SK-N-SH treated with all-trans-retinoic acid at 6 μM for 48 hours (cell line): ENCODE measurements around the gene BMPR1B.

Experiments
- ATAC-seq: fragments of 200-7000 bp; cut with Tn5 transposase; 3 replicates; pipeline ENCODE4 v1.9.1; 2020; ENCODE audit warnings: mild to moderate bottlenecking, moderate library complexity
- ARNTL ChIP-seq: fragments of 450-650 bp; formaldehyde crosslinking; IDR thresholded peaks from 2 replicates; pipeline ENCODE4 v1.5.0; 2020; ENCODE audit warnings: low read depth, mild to moderate bottlenecking, moderate library complexity, borderline replicate concordance
- BACH2 ChIP-seq: fragments of 250-450 bp; sonication (Bioruptor Pico); IDR thresholded peaks from 2 replicates; pipeline ENCODE4 v1.9.0; 2021; ENCODE audit warnings: mild to moderate bottlenecking, borderline replicate concordance
- CREB5 ChIP-seq: fragments of 250-450 bp; sonication (Bioruptor Pico); IDR thresholded peaks from 2 replicates; pipeline ENCODE4 v1.5.1; 2020; ENCODE audit warnings: low read depth, mild to moderate bottlenecking, moderate library complexity
- CSDC2 ChIP-seq: fragments of 250-450 bp; sonication (Bioruptor Pico); IDR thresholded peaks from 2 replicates; pipeline ENCODE4 v1.5.0; 2020; ENCODE audit warnings: mild to moderate bottlenecking, moderate library complexity
- ESRRG ChIP-seq: fragments of 250-450 bp; sonication (Bioruptor Pico); IDR thresholded peaks from 2 replicates; pipeline ENCODE4 v1.6.1; 2021; ENCODE audit warnings: mild to moderate bottlenecking
- ISL1 ChIP-seq: fragments of 250-450 bp; sonication (Bioruptor Pico); IDR thresholded peaks from 2 replicates; pipeline ENCODE4 v2.1.2; 2022; ENCODE audit warnings: mild to moderate bottlenecking, moderate library complexity
- OSR1 ChIP-seq: fragments of 250-450 bp; sonication (Bioruptor Pico); IDR thresholded peaks from 2 replicates; pipeline ENCODE4 v1.8.0; 2022; ENCODE audit warnings: moderate library complexity, mild to moderate bottlenecking, inconsistent platforms
- POU6F1 ChIP-seq: fragments of 250-450 bp; sonication (Bioruptor Pico); IDR thresholded peaks from 2 replicates; pipeline ENCODE4 v1.8.0; 2021; ENCODE audit warnings: low read depth, mild to moderate bottlenecking, moderate library complexity, borderline replicate concordance
- PPARA ChIP-seq: fragments of 250-450 bp; sonication (Bioruptor Pico); IDR thresholded peaks from 2 replicates; pipeline ENCODE4 v1.5.0; 2020; ENCODE audit warnings: mild to moderate bottlenecking, borderline replicate concordance
- RARB ChIP-seq: fragments of 250-450 bp; sonication (Bioruptor Pico); IDR thresholded peaks from 2 replicates; pipeline ENCODE4 v1.8.0; 2021; ENCODE audit warnings: mild to moderate bottlenecking, moderate library complexity
- TOX ChIP-seq: fragments of 250-450 bp; sonication (Bioruptor Pico); IDR thresholded peaks from 2 replicates; pipeline ENCODE4 v1.8.0; 2021; ENCODE audit warnings: mild to moderate bottlenecking, moderate library complexity, borderline replicate concordance
- TSHZ2 ChIP-seq: fragments of 250-450 bp; sonication (Bioruptor Pico); IDR thresholded peaks from 2 replicates; pipeline ENCODE4 v1.5.0; 2020; ENCODE audit warnings: mild to moderate bottlenecking, moderate library complexity
- ZC3H10 ChIP-seq: fragments of 250-450 bp; sonication (Bioruptor Pico); IDR thresholded peaks from 2 replicates; pipeline ENCODE4 v1.5.1; 2021; ENCODE audit warnings: mild to moderate bottlenecking, moderate library complexity
- ZFP3 ChIP-seq: fragments of 250-450 bp; sonication (Bioruptor Pico); IDR thresholded peaks from 2 replicates; pipeline ENCODE4 v1.5.0; 2020; ENCODE audit warnings: mild to moderate bottlenecking, moderate library complexity
- ZFP30 ChIP-seq: fragments of 450-650 bp; formaldehyde crosslinking; IDR thresholded peaks from 2 replicates; pipeline ENCODE4 v1.5.0; 2022; ENCODE audit warnings: mild to moderate bottlenecking, moderate library complexity
- ZNF565 ChIP-seq: fragments of 450-650 bp; formaldehyde crosslinking; conservative IDR thresholded peaks from 2 replicates; pipeline ENCODE4 v1.5.0; 2020; ENCODE audit warnings: low read depth, mild to moderate bottlenecking, moderate library complexity
- ZNF70 ChIP-seq: fragments of 450-650 bp; formaldehyde crosslinking; IDR thresholded peaks from 2 replicates; pipeline ENCODE4 v1.5.0; 2020; ENCODE audit warnings: mild to moderate bottlenecking, moderate library complexity
- ZNF8 ChIP-seq: fragments of 450-650 bp; formaldehyde crosslinking; IDR thresholded peaks from 2 replicates; pipeline ENCODE4 v1.5.0; 2020; ENCODE audit warnings: mild to moderate bottlenecking, moderate library complexity
- TF ChIP-seq, protein P1 (sequence below): fragments of 250-450 bp; sonication (Bioruptor Pico); IDR thresholded peaks from 2 replicates; pipeline ENCODE4 v1.8.0; 2020; ENCODE audit warnings: mild to moderate bottlenecking, moderate library complexity, borderline replicate concordance
- TF ChIP-seq, protein P2 (sequence below): fragments of 250-450 bp; sonication (Bioruptor Pico); IDR thresholded peaks from 2 replicates; pipeline ENCODE4 v1.5.1; 2021; ENCODE audit warnings: mild to moderate bottlenecking, moderate library complexity

The BMPR1B gene

DNA sequence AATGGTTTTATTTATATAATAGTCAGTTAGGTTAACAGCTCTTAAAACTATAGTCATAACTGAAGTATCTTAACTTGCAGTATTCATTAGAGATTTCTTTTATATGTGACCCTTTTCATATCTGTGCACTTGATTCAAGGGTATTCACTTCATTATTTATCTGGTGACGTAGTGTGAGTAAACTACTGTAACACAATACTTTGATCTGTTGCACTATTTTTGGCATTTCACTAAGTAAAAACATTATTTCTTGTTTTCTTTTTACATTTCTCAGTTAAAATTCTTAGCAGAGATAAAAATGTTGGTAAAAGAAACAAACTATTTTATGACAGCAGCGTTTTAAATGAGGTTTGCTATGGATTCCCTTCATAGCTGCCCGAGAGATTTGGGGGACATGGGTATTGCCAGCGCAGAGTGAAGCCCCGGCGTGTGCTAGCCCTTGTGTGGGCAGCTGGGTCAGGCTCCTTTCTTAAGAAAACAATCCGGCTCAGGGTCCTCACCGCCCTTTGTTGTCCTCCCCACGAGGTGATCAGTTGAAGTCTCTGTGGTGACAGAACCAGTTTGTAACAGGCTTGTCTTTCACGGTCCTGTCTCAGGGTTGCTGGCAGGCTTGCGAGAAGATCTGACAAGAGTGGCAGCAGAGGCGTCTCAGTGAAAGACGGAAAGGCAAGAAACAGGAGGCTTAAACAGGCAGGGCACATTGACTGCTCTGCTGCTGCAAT is 293.4 kb downstream of the BMPR1B start:
- no peak for ATAC-seq
- TF ChIP-seq TOX, result no peak
- no peak for TF ChIP-seq POU6F1 (CRISPR knock-in tag)
- TF ChIP-seq ARNTL (CRISPR knock-in tag), result no peak
- TF ChIP-seq CSDC2, result no peak
- TF ChIP-seq, protein P1, sequence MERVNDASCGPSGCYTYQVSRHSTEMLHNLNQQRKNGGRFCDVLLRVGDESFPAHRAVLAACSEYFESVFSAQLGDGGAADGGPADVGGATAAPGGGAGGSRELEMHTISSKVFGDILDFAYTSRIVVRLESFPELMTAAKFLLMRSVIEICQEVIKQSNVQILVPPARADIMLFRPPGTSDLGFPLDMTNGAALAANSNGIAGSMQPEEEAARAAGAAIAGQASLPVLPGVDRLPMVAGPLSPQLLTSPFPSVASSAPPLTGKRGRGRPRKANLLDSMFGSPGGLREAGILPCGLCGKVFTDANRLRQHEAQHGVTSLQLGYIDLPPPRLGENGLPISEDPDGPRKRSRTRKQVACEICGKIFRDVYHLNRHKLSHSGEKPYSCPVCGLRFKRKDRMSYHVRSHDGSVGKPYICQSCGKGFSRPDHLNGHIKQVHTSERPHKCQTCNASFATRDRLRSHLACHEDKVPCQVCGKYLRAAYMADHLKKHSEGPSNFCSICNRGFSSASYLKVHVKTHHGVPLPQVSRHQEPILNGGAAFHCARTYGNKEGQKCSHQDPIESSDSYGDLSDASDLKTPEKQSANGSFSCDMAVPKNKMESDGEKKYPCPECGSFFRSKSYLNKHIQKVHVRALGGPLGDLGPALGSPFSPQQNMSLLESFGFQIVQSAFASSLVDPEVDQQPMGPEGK (CRISPR knock-in tag), result no peak
- no peak for TF ChIP-seq TSHZ2
- no peak for TF ChIP-seq ZNF8
- no peak for TF ChIP-seq ZFP30 (CRISPR knock-in tag)
- TF ChIP-seq ZFP3 (CRISPR knock-in tag), result no peak
- TF ChIP-seq ESRRG, result no peak
- TF ChIP-seq ISL1 (CRISPR knock-in tag), result no peak
- no peak for TF ChIP-seq BACH2 (CRISPR knock-in tag)
- TF ChIP-seq PPARA, result no peak
- no peak for TF ChIP-seq CREB5 (CRISPR knock-in tag)
- no peak for TF ChIP-seq ZNF565
- no peak for TF ChIP-seq ZNF70 (CRISPR knock-in tag)
- TF ChIP-seq, protein P2, sequence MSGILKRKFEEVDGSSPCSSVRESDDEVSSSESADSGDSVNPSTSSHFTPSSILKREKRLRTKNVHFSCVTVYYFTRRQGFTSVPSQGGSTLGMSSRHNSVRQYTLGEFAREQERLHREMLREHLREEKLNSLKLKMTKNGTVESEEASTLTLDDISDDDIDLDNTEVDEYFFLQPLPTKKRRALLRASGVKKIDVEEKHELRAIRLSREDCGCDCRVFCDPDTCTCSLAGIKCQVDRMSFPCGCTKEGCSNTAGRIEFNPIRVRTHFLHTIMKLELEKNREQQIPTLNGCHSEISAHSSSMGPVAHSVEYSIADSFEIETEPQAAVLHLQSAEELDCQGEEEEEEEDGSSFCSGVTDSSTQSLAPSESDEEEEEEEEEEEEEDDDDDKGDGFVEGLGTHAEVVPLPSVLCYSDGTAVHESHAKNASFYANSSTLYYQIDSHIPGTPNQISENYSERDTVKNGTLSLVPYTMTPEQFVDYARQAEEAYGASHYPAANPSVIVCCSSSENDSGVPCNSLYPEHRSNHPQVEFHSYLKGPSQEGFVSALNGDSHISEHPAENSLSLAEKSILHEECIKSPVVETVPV (CRISPR knock-in tag), result no peak
- TF ChIP-seq OSR1, result no peak
- no peak for TF ChIP-seq RARB (CRISPR knock-in tag)
- TF ChIP-seq, all 23 proteins: peak for 0

DNA sequence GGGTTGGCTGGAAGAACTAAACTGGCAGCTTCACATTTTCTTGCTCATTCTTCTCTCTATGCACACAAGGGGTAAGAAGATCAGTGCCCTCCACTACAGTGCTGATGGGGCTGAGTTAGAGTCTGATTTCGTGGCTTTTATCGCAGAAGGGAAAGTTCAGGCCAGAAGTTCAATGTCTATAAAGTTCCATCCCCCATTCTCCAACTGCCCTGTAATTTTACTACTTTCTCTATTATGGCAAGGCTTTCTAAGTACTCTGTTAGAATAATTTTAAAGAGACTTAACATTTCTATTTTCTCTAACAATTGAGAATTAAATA is 293.9 kb downstream of the BMPR1B start:
- no peak for ATAC-seq
- no peak for TF ChIP-seq ZNF8
- no peak for TF ChIP-seq ZC3H10 (CRISPR knock-in tag)
- TF ChIP-seq, protein P1 (CRISPR knock-in tag), result no peak
- TF ChIP-seq ESRRG, result no peak
- TF ChIP-seq, all 23 proteins: peak for 0

DNA sequence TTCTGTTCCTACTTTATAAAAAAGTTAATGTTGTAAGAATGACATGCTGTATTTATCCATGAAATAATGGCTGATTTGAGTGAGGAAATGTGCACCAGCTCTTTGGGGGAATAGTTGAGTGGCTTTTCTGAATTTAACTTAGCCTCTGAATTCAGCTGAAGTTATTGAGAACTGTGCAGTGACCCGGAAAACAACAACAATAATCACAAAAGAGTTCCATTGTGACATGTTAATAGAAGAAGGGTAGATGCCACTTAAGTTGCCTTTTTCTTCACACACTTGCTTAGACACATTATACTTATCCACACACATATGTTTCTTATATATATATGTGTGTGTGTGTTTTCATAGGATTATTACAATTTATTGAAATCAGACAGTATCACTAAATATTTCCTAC is 301.2 kb downstream of the BMPR1B start:
- ATAC-seq, result no peak
- no peak for TF ChIP-seq ZNF8
